GM23338 (cell line): ENCODE data around the gene BCL2L2. TPM values are rescaled to one million over a fixed set of nuclear protein-coding genes. Genes with fewer than 3 reads are reported as not detected.

ENCODE experiments used
- CTCF ChIP-seq, 2 experiments: fragments of 200-600 bp in 1 of 2; sonication (generic) in 1 of 2; conservative IDR thresholded peaks; 2 replicates each; pipeline versions ENCODE4 v1.5.1 to v1.6.1; 2016 to 2017; ENCODE audit warnings: antibody characterized with exemption in 2 of 2, low read depth in 2 of 2, mild to moderate bottlenecking in 2 of 2, moderate library complexity in 1 of 2
- ETS1 ChIP-seq: IDR thresholded peaks from 2 replicates; pipeline ENCODE4 v1.6.1; 2016; ENCODE audit warnings: antibody characterized with exemption
- EZH2 ChIP-seq: fragments of 200-600 bp; sonication (generic); IDR thresholded peaks from one replicate; pipeline ENCODE4 v1.8.0; 2017; ENCODE audit warnings: antibody characterized with exemption, mild to moderate bottlenecking, low read depth; ENCODE audit not compliant: unreplicated experiment
- EZH2phosphoT487 ChIP-seq: fragments of 200-600 bp; sonication (generic); IDR thresholded peaks from one replicate; pipeline ENCODE4 v1.8.1; 2018; ENCODE audit warnings: antibody characterized with exemption; ENCODE audit not compliant: unreplicated experiment
- NANOG ChIP-seq: IDR thresholded peaks from 2 replicates; pipeline ENCODE4 v1.6.1; 2016; ENCODE audit warnings: antibody characterized with exemption, borderline replicate concordance
- POLR2AphosphoS5 ChIP-seq: IDR thresholded peaks from 2 replicates; pipeline ENCODE4 v1.6.1; 2016; ENCODE audit warnings: antibody characterized with exemption, low read depth
- ZNF114 ChIP-seq: fragments of 250-450 bp; sonication (Bioruptor Pico); IDR thresholded peaks from 2 replicates; pipeline ENCODE4 v1.5.0; 2020; ENCODE audit warnings: mild to moderate bottlenecking, moderate library complexity
- ZNF331 ChIP-seq: fragments of 250-450 bp; sonication (Bioruptor Pico); IDR thresholded peaks from 2 replicates; pipeline ENCODE4 v1.5.0; 2020; ENCODE audit warnings: low read depth, mild to moderate bottlenecking, moderate library complexity
- ZNF462 ChIP-seq: fragments of 250-450 bp; sonication (Bioruptor Pico); IDR thresholded peaks from 2 replicates; pipeline ENCODE4 v1.5.0; 2020; ENCODE audit warnings: mild to moderate bottlenecking, moderate library complexity
- polyA plus RNA-seq: library from polyadenylated mRNA; unstranded; fragments of >200 nt; fragmentation: Nextera tagmentation; extraction: Ambion mirVana; gene quantifications from 2 replicates; pipeline ENCODE4 v1.2.1, GENCODE V29; 2016
- total RNA-seq: library from RNA; depleted of rRNA; stranded (reverse); fragments of >200 nt; shearing (Covaris generic); gene quantifications from 2 replicates; pipeline ENCODE4 v1.2.3, GENCODE V29; 2014

BCL2L2 gene
- total and polyA plus RNA-seq, 2 experiments from 2014 or later = 3.5 to 12.3 TPM

- TF ChIP-seq ZNF462 (CRISPR knock-in tag) = no peak
- no peak for TF ChIP-seq EZH2phosphoT487
- no peak for TF ChIP-seq ETS1
- no peak for TF ChIP-seq ZNF114 (CRISPR knock-in tag)
- TF ChIP-seq CTCF (conservative IDR thresholded peaks at IDR 0.05; ENCODE audit: low read depth in 2 of 2) = no peak
- no peak for TF ChIP-seq EZH2
- no peak for TF ChIP-seq POLR2AphosphoS5
- no peak for TF ChIP-seq ZNF331 (CRISPR knock-in tag)
- no peak for TF ChIP-seq NANOG
These were observed 21.1 kb upstream of the BCL2L2 start (continued) for GRCh38 chr14:23285530-23286019.
